Measurements from ENCODE around the gene RTL1. TPM values are rescaled to one million over a fixed set of nuclear protein-coding genes. Genes with fewer than 3 reads are reported as not detected.

The RTL1 gene
- not detected in 2 replicates for total RNA-seq (2012; rRNA removed)

- no peak within 1 kb of the TSS for H3K9ac ChIP-seq (ENCODE audit: low read depth, low read length)
- H3K4me3 ChIP-seq (ENCODE audit: low read length): no peak within 1 kb of the TSS
Observed at GRCh38 chr14:100903672-100904185, at the start of gene RTL1. TSS of gene RTL1 (minus strand) at chr14:100903722. CDS start at chr14:100884788, 18,934 bp downstream.

DNA sequence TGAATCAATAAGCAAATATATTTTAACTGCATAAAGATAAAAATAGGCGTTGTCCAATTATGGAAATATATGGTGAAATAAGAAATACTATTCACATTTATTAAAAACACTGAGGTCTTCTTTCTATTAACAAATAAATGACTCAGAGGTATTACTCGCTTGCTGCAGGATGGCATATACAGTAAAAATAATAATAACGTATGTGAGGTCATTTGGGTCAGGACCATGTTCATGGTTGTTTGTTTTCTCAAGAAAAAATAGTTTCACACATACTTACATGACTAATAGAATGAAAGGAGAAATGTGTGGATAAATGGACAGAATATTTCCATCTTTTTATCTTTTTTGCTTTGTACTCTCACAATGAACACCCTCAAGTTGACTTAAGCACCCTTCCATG, 46.5 kb upstream of the RTL1 start:
- Histone ChIP-seq H3K4me3 (ENCODE audit: low read length) (no peak overlapping the region), H3K4me1 (ENCODE audit: control insufficient read depth, insufficient read depth, low read length) (peaks cover 4% of the 10 kb centered on the region), H3K4me2 (ENCODE audit: low read length) (no peak overlapping the region), H3K36me3 (ENCODE audit: insufficient read depth, low read length) (peaks cover 13% of the 10 kb centered on the region), H3K9me3 (replicated peaks; ENCODE audit: low read length) (no peaks in the 10 kb centered on the region), H3K9ac (ENCODE audit: low read depth, low read length) (no peak overlapping the region), H3K27me3 (ENCODE audit: control insufficient read depth, insufficient read depth, low read length) (no peaks in the 10 kb centered on the region)

More at GRCh38 chr14:100903672-100904185, at the start of gene RTL1:
- H3K27me3 ChIP-seq (ENCODE audit: control insufficient read depth, insufficient read depth, low read length): peaks cover 11% of the 10 kb centered on the region
- no peaks in the 10 kb centered on the region for H3K4me1 ChIP-seq (ENCODE audit: control insufficient read depth, insufficient read depth, low read length)
- no peak within 1 kb of the TSS for H3K4me2 ChIP-seq (ENCODE audit: low read length)
- H3K9me3 ChIP-seq (replicated peaks; ENCODE audit: low read length): no peaks in the 10 kb centered on the region
- peaks cover 55% of the 10 kb centered on the region for H3K36me3 ChIP-seq (ENCODE audit: insufficient read depth, low read length)

GRCh38 chr14:100944052-100944451, 40.5 kb upstream of the RTL1 start:
- peaks cover 40% of the 10 kb centered on the region for H3K36me3 ChIP-seq (ENCODE audit: insufficient read depth, low read length)
- no peaks in the 10 kb centered on the region for H3K27me3 ChIP-seq (ENCODE audit: control insufficient read depth, insufficient read depth, low read length)
- H3K4me2 ChIP-seq (ENCODE audit: low read length): no peak overlapping the region
- no peaks in the 10 kb centered on the region for H3K4me1 ChIP-seq (ENCODE audit: control insufficient read depth, insufficient read depth, low read length)
- H3K9me3 ChIP-seq (replicated peaks; ENCODE audit: low read length): no peaks in the 10 kb centered on the region
- no peak overlapping the region for H3K9ac ChIP-seq (ENCODE audit: low read depth, low read length)
- no peak overlapping the region for H3K4me3 ChIP-seq (ENCODE audit: low read length)

- H3K27me3 ChIP-seq (ENCODE audit: control insufficient read depth, insufficient read depth, low read length): no peaks in the 10 kb centered on the region
Observed at GRCh38 chr14:100930270-100930669, 26.7 kb upstream of the RTL1 start.

GRCh38 chr14:100915560-100915959, 12.0 kb upstream of the RTL1 start:
- Histone ChIP-seq H3K36me3 (ENCODE audit: insufficient read depth, low read length) (peaks cover 35% of the 10 kb centered on the region), H3K4me3 (ENCODE audit: low read length) (no peak overlapping the region), H3K4me2 (ENCODE audit: low read length) (no peak overlapping the region), H3K9ac (ENCODE audit: low read depth, low read length) (no peak overlapping the region), H3K27me3 (ENCODE audit: control insufficient read depth, insufficient read depth, low read length) (no peaks in the 10 kb centered on the region), H3K4me1 (ENCODE audit: control insufficient read depth, insufficient read depth, low read length) (peaks cover 16% of the 10 kb centered on the region), H3K9me3 (replicated peaks; ENCODE audit: low read length) (no peaks in the 10 kb centered on the region)

More at GRCh38 chr14:100930270-100930669, 26.7 kb upstream of the RTL1 start:
- no peak overlapping the region for H3K4me2 ChIP-seq (ENCODE audit: low read length)
- H3K4me1 ChIP-seq (ENCODE audit: control insufficient read depth, insufficient read depth, low read length): no peaks in the 10 kb centered on the region
- H3K4me3 ChIP-seq (ENCODE audit: low read length): no peak overlapping the region
- no peak overlapping the region for H3K9ac ChIP-seq (ENCODE audit: low read depth, low read length)
- peaks cover 5% of the 10 kb centered on the region for H3K36me3 ChIP-seq (ENCODE audit: insufficient read depth, low read length)
- H3K9me3 ChIP-seq (replicated peaks; ENCODE audit: low read length): no peaks in the 10 kb centered on the region

GRCh38 chr14:100914597-100915021, 11.1 kb upstream of the RTL1 start:
- no peak overlapping the region for H3K4me3 ChIP-seq (ENCODE audit: low read length)
- H3K9ac ChIP-seq (ENCODE audit: low read depth, low read length): no peak overlapping the region
- H3K4me1 ChIP-seq (ENCODE audit: control insufficient read depth, insufficient read depth, low read length): peaks cover 16% of the 10 kb centered on the region
- H3K4me2 ChIP-seq (ENCODE audit: low read length): no peak overlapping the region
- H3K36me3 ChIP-seq (ENCODE audit: insufficient read depth, low read length): peaks cover 35% of the 10 kb centered on the region
- H3K27me3 ChIP-seq (ENCODE audit: control insufficient read depth, insufficient read depth, low read length): no peaks in the 10 kb centered on the region
- H3K9me3 ChIP-seq (replicated peaks; ENCODE audit: low read length): no peaks in the 10 kb centered on the region

- no peak overlapping the region for H3K9ac ChIP-seq (ENCODE audit: low read depth, low read length)
- H3K4me1 ChIP-seq (ENCODE audit: control insufficient read depth, insufficient read depth, low read length): peaks cover 16% of the 10 kb centered on the region
- H3K36me3 ChIP-seq (ENCODE audit: insufficient read depth, low read length): peaks cover 39% of the 10 kb centered on the region
- peaks cover 2% of the 10 kb centered on the region for H3K27me3 ChIP-seq (ENCODE audit: control insufficient read depth, insufficient read depth, low read length)
- H3K4me3 ChIP-seq (ENCODE audit: low read length): no peak overlapping the region
- no peaks in the 10 kb centered on the region for H3K9me3 ChIP-seq (replicated peaks; ENCODE audit: low read length)
- no peak overlapping the region for H3K4me2 ChIP-seq (ENCODE audit: low read length)
Observed at GRCh38 chr14:100911665-100912316, 8.3 kb upstream of the RTL1 start.

- no peak overlapping the region for H3K9ac ChIP-seq (ENCODE audit: low read depth, low read length)
- no peak overlapping the region for H3K4me2 ChIP-seq (ENCODE audit: low read length)
- H3K27me3 ChIP-seq (ENCODE audit: control insufficient read depth, insufficient read depth, low read length): peaks cover 2% of the 10 kb centered on the region
- H3K4me3 ChIP-seq (ENCODE audit: low read length): no peak overlapping the region
- no peaks in the 10 kb centered on the region for H3K9me3 ChIP-seq (replicated peaks; ENCODE audit: low read length)
- peaks cover 16% of the 10 kb centered on the region for H3K4me1 ChIP-seq (ENCODE audit: control insufficient read depth, insufficient read depth, low read length)
- peaks cover 42% of the 10 kb centered on the region for H3K36me3 ChIP-seq (ENCODE audit: insufficient read depth, low read length)
Observed at GRCh38 chr14:100910888-100911664, 7.6 kb upstream of the RTL1 start.

DNA sequence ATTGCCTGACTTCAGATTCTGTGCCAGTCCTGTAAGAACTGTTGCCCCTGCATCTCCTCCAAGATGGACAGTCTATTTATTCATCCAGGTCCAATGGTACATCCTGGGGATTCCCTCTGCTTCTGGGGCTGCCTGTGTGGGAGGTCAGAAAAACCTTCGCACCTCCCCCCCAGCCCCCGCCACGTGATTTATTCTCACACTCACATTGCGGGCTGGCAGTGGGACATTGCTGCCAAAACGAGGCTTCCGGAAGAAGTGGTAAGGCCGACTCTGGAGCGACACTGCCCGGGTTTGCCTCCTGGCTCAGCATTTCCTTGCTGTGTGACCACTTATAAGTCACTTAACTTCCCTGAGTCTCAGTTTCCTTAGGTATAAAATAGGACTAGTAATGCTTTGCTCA, 5.9 kb upstream of the RTL1 start:
- Histone ChIP-seq H3K9ac (ENCODE audit: low read depth, low read length) (no peak overlapping the region), H3K36me3 (ENCODE audit: insufficient read depth, low read length) (peaks cover 36% of the 10 kb centered on the region), H3K4me3 (ENCODE audit: low read length) (no peak overlapping the region), H3K9me3 (replicated peaks; ENCODE audit: low read length) (no peaks in the 10 kb centered on the region), H3K4me1 (ENCODE audit: control insufficient read depth, insufficient read depth, low read length) (peaks cover 9% of the 10 kb centered on the region), H3K27me3 (ENCODE audit: control insufficient read depth, insufficient read depth, low read length) (peaks cover 2% of the 10 kb centered on the region), H3K4me2 (ENCODE audit: low read length) (no peak overlapping the region)

DNA sequence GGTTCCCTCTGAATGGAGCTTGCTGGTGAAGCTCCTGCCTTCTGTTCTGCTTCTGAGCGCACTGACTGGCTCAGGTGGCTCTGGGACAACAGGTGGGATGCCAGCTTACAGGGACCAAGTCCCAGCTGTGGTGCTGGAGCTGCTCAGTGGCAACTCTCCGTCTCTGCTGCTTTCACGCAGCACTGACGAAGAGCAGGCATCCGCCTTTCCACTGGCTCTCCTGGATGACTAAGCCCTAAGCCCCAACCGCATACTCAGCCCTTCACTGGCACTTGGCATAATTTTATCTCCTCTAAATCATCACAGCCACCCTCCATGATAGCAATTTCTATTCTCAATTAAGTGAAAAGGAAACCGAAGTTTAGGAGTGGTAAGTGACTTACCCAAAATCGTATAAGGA, 3.7 kb upstream of the RTL1 start:
- Histone ChIP-seq H3K4me3 (ENCODE audit: low read length) (no peak overlapping the region), H3K36me3 (ENCODE audit: insufficient read depth, low read length) (peaks cover 30% of the 10 kb centered on the region), H3K27me3 (ENCODE audit: control insufficient read depth, insufficient read depth, low read length) (peaks cover 2% of the 10 kb centered on the region), H3K4me1 (ENCODE audit: control insufficient read depth, insufficient read depth, low read length) (peaks cover 2% of the 10 kb centered on the region), H3K4me2 (ENCODE audit: low read length) (no peak overlapping the region), H3K9me3 (replicated peaks; ENCODE audit: low read length) (no peaks in the 10 kb centered on the region), H3K9ac (ENCODE audit: low read depth, low read length) (no peak overlapping the region)

GRCh38 chr14:100906420-100906819, 2.9 kb upstream of the RTL1 start:
- Histone ChIP-seq H3K9me3 (replicated peaks; ENCODE audit: low read length) (no peaks in the 10 kb centered on the region), H3K27me3 (ENCODE audit: control insufficient read depth, insufficient read depth, low read length) (peaks cover 2% of the 10 kb centered on the region), H3K9ac (ENCODE audit: low read depth, low read length) (no peak overlapping the region), H3K4me3 (ENCODE audit: low read length) (no peak overlapping the region), H3K36me3 (ENCODE audit: insufficient read depth, low read length) (peaks cover 38% of the 10 kb centered on the region), H3K4me1 (ENCODE audit: control insufficient read depth, insufficient read depth, low read length) (peaks cover 2% of the 10 kb centered on the region), H3K4me2 (ENCODE audit: low read length) (no peak overlapping the region)

All from skeletal muscle satellite cell (primary cell).